RCC 7860 (cell line): ENCODE measurements around the gene HBE1.
"Not testable (repeated sequence)": the region's sequence is repeated elsewhere in the genome, so short reads cannot be mapped to it uniquely, and the experiment has no call there.

Experiments
- DNase-seq: peaks from one replicate; pipeline ENCODE4 v3.0.0-alpha.2; 2015; ENCODE audit warnings: low spot score
- FAIRE-seq: peaks from 2 replicates; lab custom pipeline; 2012; peaks lifted over from hg19 to GRCh38; lab: Jason Lieb, UNC

The HBE1 gene

DNA sequence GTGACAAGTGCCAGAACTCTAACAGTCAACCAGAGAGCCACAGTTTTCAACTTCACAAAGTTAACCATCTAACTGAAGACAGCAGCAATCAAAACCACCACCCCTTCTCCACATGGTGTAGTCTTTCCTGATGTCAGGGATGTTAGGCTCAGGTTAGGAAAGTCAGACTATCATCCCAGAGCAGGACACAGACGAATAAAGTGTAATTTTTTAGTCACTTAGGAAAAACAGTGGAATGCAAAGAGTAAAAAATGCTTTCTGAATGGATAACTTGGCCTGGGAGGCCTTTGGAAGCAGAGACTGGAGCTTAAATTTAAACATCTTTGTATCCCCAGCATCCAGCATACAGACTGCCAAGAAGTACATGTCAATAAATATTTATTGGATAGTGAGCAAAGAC is 16.6 kb upstream of the HBE1 start:
- FAIRE-seq = no peak

DNA sequence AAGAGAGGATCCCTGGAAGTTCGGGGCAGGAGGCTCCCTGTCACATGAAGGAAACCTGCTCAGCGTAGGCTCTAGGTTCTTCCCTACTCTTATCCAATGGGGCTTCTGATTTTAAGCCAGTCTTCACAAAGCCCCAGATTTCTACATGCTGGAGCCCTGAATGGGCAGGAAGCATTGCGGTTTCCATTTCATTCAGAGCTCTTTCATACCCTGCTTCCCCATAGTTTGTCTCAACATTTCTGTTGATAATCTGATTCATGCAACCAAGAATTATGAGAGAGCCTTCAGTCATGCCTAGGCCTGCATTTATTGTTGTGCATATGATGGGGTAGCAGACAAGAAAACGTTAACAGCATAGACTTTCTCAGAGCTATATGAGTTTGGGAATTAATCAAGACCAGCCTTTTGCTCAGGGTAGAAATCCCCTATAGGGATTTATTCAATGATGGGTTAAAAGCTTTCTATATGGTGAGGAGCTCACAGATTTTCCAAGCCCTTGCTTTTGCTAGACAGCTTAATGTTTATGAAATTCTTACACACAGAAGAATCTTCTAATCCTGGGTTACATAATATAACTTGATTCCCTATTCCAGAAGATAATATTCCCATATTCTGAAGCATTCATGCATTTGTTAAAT is 16.1 kb upstream of the HBE1 start:
- no peak for DNase-seq
- no peak for FAIRE-seq

More for the DNA sequence above, 16.6 kb upstream of the HBE1 start:
- DNase-seq = no peak

DNA sequence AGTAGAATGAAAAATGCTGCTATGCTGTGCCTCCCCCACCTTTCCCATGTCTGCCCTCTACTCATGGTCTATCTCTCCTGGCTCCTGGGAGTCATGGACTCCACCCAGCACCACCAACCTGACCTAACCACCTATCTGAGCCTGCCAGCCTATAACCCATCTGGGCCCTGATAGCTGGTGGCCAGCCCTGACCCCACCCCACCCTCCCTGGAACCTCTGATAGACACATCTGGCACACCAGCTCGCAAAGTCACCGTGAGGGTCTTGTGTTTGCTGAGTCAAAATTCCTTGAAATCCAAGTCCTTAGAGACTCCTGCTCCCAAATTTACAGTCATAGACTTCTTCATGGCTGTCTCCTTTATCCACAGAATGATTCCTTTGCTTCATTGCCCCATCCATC is 14.9 kb upstream of the HBE1 start:
- no peak for DNase-seq
- no peak for FAIRE-seq

DNA sequence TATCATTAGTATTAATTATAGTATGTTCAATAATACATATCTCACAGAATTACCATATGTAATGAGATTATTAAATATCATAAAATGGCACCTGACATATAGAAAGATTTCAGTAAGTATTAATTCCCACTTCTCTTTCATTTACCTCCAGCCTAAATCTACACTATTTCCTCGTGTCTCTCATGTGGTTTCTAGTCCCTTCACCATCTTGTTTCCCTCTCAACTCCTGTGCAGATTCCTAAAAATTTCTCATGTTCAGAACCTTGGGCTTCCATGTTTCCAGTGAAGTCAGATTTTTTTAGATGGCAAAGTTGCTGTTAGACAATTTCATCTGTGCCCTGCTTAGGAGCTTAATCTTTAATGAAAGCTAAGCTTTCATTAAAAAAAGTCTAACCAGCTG is 14.1 kb upstream of the HBE1 start:
- DNase-seq (no peak), FAIRE-seq (no peak)

DNA sequence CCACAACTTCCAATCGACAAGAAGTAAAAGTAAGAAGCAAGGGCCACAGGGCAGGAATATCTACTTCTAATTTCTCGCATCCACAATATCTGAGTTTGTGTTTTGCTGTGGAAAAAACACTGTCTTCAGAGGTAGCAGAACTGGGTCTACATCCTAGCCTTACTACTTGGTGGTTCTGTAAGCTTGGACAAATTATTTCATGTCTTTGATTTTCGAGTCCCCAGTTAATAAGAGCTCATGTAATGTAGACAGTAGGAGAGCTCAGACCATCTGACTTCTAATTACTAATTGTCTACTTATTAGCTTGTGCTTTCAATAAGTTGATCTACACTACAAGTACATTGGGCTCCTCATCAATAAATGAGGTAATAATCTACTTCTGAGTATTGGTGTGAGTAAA is 13.3 kb upstream of the HBE1 start:
- no peak for DNase-seq
- FAIRE-seq = no peak

DNA sequence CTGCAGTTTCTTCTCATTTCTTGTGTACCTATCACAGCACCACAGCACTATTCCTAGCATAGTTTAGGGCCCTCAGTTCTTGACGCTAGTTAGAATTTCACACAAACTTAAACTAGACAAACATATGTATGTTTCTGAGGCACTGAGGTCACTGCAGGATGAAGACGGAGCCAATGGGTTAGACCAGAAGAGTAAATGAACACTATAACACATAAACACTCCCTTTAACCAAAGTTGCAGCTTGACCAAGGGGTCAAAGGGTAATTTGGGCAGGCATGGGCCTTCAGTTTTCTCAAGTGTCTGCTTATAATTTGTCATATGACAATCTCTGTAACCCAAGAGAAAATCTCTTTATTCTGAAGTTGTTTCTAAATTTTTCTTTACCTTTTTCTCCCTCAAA is 12.9 kb upstream of the HBE1 start:
- no peak for FAIRE-seq
- no peak for DNase-seq

DNA sequence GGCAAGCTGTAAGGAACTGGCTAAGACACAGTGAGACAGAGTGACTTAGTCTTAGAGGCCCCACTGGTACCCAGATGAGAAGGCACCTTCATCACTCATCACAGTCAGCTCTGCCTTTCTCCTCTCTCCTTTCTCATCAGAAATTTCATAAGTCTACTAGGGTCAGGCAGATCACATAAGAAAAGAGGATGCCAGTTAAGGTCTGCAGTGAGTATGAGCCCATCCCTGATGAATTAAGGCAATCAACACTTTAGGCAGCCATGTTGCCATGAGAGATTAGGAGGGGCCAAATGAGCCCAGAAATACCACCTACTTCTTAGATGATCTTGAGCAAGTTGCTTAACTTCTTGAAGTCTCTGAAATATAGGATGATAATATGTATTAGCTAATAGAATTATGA is 11.9 kb upstream of the HBE1 start:
- no peak for FAIRE-seq
- DNase-seq = no peak

DNA sequence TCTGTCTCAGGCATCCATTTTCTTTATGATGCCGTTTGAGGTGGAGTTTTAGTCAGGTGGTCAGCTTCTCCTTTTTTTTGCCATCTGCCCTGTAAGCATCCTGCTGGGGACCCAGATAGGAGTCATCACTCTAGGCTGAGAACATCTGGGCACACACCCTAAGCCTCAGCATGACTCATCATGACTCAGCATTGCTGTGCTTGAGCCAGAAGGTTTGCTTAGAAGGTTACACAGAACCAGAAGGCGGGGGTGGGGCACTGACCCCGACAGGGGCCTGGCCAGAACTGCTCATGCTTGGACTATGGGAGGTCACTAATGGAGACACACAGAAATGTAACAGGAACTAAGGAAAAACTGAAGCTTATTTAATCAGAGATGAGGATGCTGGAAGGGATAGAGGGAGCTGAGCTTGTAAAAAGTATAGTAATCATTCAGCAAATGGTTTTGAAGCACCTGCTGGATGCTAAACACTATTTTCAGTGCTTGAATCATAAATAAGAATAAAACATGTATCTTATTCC is 10.9 kb upstream of the HBE1 start:
- peak; percentile 86 for FAIRE-seq
- peak; percentile 94 for DNase-seq

DNA sequence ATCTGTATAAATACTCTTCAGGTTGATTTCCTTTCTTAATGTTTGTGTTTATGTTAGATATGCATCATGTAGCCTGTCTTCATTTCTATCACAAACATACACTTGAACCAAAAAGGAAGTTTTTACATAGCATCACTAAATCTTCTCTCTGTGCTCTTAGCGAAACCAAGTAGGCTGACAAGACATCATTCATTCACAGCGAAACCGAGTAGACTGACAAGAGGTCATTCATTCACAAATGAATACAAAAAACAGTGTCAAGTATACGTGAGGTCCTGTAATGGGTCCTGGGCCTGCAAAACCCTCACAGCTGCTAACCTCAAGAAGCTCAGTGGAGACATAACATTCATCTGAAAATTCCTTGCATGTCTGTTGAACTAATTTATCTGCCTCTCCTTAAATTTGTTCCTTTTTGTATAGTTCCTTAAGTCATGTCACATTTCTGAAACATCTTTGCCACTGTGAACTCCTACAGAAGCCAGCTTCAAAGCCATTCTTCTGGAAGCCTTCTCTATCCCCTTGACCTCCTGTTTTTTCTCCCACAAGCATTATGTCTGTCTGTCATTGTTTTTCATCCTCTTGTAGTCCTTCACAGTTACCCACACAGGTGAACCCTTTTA is 9.8 kb upstream of the HBE1 start:
- DNase-seq (no peak), FAIRE-seq (no peak)

DNA sequence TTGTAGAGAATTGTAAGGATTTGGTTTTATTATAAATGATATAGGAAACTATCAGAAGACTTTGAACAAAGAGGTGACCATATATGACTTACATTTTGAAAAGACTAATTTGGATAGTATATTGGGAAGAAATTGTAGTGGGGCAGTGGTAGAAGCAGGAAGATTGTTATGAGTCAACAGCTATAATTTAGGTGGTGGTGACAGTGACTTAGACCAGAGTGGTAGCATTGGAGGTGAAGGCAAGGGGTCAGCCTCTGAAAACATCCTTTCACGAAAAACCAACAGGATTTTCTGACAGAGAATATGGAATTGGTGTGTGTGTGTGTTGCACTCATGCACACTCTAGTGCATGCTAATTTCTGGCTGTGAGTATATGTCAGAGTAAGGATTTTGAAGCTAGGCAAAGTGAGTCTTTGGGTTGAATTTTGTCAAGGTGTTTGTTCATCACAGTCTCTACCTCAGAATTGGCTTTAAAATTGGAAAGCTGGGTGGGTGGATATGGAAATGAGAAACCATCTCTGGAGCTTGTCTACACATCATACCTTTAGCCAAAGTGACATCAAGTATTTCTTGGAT is 8.2 kb upstream of the HBE1 start:
- no peak for DNase-seq
- FAIRE-seq = no peak

DNA sequence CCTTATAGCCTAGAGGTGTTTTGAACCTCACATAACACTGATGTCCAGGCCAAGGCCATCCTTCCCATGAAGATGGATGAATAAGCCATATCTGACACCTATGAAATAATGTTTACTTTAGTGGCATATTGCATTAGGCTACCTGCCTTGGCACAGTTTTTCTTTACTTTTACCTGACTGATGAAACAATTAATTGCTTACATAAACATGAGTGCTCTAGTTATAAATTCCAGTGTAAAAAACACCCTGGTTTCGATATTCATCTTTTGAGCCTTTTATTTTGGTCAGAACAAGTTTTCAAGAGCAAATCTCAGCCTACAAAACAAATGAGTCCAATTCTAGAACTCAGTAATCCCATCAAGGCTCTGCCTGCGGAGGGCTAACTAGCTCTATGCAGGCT is 7.0 kb upstream of the HBE1 start:
- FAIRE-seq = no peak
- DNase-seq = no peak

DNA sequence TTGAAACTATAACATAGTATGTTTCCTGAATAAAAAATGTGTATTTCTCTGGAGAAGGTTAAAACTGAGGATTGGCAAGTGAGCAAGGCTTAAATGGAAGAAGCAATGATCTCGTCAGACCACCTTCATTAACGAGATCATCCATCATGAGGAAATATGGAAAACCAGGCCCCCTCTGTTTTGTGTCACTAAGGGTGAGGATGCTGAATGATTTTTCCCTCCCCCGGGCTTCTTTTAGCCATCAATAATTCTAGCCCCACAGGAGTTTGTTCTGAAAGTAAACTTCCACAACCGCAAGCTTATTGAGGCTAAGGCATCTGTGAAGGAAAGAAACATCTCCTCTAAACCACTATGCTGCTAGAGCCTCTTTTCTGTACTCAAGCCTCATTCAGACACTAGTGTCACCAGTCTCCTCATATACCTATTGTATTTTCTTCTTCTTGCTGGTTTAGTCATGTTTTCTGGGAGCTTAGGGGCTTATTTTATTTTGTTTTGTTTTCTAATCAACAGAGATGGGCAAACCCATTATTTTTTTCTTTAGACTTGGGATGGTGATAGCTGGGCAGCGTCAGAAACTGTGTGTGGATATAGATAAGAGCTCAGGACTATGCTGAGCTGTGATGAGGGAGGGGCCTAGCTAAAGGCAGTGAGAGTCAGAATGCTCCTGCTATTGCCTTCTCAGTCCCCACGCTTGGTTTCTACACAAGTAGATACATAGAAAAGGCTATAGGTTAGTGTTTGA is 5.8 kb upstream of the HBE1 start:
- FAIRE-seq (no peak), DNase-seq (no peak)

DNA sequence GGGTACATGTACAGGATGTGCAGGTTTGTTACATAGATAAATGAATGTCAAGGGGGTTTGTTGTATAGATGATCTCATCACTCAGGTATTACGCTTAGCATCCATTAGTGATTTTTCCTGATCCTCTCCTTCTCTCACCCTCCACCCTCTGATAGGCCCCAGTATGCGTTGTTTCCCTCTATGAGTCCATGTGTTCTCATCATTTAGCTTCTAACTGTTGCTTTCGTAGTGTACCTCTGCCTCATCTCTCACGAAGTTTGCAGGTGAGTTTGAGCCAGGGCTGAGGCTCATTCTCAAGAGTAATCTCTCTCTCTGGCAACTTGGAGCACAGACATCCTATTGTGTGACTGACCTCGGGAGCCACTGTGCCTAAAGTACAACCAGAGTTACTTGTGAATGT is 4.7 kb upstream of the HBE1 start:
- DNase-seq = no peak
- no peak for FAIRE-seq

DNA sequence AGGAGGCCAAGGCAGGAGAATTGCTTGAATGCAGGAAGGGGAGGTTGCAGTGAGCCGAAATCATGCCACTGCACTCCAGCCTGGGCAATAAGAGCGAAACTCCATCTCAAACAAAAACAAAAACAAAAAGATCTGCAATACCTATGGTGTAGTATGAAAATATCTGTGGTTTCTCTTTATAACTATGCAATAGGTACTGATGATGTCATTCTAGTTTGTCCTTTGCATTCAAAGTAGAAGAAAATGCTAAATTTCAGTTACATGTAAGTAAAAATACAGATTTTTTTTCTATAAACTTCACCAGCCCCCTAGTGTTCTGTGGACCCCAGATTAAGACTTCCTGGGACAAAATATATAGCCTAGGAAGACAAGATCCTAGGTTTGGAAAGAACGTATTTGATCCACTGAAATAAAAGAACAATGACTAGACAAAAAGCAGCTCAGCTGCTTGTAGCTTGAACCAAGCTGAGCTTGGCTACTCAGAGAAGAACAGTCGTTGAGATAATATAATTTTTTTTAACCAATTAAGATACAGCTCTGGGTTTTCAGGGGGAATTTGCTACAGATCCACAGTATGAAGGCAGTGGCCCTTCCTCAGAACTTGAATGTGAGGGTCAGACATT is 2.8 kb upstream of the HBE1 start:
- DNase-seq (no peak), FAIRE-seq (no peak)

DNA sequence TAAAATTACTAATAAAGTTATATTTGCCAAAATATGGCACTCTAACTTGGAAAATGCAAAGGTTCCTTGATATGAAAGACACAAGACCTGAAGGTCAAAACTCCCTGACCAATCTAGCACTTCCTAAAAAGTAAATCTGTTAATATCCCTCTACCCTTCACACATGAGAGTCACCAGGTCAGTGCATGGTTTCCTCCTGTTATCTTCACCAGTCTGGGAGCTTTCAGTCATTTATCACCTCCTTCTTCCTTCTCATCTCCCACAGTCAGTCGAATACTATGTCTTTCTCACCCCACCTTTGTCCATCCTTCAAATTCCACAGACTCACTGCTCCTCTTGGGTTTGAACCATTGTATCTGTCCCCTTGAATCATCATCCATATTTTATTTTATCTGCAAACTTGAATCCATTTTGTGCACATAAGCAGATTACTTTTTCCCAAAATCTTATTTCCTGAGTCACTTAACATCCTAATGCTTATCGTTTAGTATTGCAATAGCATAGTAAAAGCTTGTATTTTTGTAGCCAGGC is 2.6 kb downstream of the HBE1 start:
- DNase-seq (no peak), FAIRE-seq (no peak)

DNA sequence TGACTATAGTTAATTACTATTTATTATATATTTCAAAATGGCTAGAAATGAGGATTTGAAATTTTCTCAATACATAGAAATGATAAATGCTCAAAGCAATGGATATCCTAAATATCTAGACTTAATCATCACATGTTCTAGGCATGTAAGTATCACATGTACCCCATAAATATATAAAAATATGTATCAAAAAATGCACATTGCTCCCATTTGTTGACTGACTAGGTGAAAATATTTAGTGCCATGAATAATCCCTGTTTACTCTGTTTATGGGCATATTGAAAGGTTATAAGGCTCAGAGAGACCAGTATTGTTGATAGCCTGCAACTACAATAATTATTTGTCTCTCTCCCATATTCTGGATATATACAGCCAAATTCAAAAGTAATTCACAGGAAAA is 3.1 kb downstream of the HBE1 start:
- DNase-seq (no peak), FAIRE-seq (no peak)

DNA sequence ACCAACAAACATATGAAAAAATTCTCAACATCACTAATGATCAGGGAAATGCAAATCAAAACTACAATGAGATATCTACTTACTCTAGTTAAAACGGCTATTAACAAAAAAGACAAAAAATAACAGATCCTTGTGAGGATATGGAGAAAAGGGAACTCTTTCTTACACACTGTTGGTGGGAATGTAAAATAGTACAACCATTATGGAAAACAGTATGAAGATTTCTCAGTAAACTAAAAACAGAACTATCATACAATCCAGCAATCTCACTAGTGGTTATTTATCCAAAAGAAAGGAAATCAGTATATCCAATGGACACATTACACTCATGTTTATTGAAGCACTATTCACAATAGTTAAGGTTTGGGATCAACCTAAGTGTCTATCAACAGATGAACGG is 3.9 kb downstream of the HBE1 start:
- no peak for DNase-seq

DNA sequence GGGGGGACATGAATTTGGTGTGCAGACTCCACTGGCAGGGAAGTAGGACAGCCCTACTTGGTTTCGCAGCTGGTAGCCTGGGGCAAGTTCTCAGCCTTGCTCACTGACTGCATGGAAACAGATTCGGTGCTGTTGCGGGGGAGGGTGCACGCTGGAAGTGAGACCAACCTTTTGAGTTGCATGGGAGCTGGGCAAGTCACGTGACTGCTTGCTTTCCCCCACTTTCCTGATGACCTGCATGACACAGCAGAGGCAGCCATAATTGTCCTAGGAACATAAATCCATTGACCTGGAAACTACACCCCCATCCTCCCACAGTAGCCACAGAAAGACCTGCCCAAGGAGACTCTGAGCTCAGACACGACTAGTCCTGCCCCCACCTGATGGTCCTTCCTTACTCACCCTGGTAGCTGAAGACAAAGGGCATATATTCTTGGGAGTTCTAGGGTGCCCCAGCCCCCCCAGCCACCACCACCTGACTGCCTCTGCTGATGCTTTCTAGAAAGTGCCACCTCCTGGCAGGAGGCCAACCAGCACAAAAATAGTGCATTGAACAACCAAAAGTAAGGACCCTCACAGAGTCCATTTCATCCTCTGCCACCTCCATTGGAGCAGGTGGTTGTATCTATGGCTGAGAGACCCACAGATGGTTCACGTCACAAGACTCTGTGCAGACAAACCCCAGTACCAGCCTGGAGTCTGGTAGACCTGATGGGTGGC is 11.0 kb downstream of the HBE1 start:
- DNase-seq (no peak), FAIRE-seq (no peak)

More for the DNA sequence above, 3.9 kb downstream of the HBE1 start:
- FAIRE-seq = no peak

DNA sequence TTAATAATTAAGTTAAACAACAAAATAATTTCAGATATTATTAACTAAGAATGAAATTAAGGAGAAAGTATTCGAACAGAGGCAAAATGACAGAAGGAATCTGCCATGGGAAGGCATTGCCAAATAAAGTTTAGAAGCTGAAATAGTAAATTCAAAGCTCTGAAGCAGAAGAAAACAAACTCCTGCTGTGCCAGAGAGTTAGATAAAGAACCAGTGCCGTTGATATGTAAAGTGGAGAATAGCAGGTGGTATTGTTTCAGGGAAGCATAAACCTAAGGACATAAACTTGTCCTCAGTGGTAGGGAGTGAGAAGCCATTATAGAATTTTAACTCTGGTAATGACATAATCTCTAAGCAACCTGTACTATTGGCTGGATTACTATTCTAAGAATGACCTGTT is 12.4 kb downstream of the HBE1 start:
- DNase-seq (no peak), FAIRE-seq (no peak)

DNA sequence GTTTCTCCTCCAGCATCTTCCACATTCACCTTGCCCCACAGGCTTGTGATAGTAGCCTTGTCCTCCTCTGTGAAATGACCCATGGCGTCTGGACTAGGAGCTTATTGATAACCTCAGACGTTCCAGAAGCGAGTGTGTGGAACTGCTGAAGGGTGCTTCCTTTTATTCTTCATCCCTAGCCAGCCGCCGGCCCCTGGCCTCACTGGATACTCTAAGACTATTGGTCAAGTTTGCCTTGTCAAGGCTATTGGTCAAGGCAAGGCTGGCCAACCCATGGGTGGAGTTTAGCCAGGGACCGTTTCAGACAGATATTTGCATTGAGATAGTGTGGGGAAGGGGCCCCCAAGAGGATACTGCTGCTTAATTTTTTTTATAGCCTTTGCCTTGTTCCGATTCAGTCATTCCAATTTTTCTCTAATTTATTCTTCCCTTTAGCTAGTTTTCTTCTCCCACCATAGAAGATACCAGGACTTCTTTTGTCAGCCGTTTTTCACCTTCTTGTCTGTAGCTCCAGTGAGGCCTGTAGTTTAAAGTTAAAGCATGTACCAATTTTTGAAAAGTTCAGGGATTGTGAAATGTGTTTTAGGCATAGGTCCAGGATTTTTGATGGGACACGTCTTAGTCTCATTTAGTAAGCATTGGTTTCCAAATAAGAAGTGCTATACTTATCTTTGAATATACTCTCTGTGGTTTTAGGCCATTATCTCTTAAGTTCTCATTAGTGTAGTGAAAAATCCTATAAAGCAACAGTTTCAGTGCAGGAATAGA is 14.9 kb downstream of the HBE1 start, which contains the start of gene HBG2:
HBG2 (minus strand) TSS at position 136 of the 768 bp plus-strand sequence; CDS start at position 83, 53 bp downstream.
- FAIRE-seq, DNase-seq: not testable (repeated sequence)
